ENCODE results near the gene TDRD10.

DNA sequence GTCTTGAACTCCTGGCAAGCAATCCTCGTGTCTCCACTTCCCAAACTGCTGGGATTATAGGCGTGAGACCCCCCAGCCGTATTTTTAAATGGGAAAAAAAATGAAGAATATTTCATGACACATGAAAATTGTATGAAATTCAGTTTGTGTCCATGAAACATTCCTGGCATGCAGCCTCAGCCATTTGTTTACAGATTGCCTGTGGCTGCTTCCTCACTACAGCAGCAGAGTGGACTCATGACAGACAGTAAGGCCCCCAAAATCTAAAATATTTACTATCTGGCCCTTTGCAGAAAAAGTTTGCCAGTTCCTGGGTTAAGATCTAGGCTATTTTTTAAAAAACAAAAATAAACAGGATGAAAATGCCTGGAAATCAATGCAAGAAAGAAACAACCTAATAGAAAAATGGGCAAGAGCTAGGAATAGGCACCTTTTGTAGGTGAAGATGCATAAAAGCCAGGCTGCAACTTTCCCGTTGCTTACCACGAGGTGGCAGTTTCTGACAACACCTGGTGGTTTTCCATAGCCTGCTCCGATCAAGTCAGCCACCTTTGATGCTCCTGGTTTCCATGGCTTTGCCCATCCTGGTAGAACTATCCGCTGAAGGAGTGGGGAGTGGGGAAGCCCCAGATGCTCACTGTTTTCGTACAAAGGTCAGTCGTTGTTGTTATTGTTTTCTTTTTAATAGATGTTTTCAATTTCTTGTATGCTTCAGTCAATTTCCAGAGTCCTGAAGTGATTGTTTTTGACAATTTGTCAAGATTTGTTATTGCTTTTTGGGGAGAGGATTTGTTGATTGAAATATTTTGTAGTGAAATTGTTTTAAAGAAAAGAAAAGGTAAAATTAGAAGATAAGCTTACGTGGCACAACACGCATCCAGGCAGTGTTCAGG is 32.2 kb downstream of the TDRD10 start:
- TF ChIP-seq, protein P1, sequence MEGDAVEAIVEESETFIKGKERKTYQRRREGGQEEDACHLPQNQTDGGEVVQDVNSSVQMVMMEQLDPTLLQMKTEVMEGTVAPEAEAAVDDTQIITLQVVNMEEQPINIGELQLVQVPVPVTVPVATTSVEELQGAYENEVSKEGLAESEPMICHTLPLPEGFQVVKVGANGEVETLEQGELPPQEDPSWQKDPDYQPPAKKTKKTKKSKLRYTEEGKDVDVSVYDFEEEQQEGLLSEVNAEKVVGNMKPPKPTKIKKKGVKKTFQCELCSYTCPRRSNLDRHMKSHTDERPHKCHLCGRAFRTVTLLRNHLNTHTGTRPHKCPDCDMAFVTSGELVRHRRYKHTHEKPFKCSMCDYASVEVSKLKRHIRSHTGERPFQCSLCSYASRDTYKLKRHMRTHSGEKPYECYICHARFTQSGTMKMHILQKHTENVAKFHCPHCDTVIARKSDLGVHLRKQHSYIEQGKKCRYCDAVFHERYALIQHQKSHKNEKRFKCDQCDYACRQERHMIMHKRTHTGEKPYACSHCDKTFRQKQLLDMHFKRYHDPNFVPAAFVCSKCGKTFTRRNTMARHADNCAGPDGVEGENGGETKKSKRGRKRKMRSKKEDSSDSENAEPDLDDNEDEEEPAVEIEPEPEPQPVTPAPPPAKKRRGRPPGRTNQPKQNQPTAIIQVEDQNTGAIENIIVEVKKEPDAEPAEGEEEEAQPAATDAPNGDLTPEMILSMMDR (conservative IDR thresholded peaks at IDR 0.05; ENCODE audit: low read depth, low read length), result peak; percentile 86
- no peak for TF ChIP-seq EZH2phosphoT487 (IDR thresholded peaks at IDR 0.05; ENCODE audit: borderline replicate concordance, low read length)
